Activated CD8-positive, alpha-beta T cell treated with anti-CD3 and anti-CD28 coated beads, Interleukin-2, amount 10 ng/mL, durations not matched to agents 7 days and 5 days (primary cell): ENCODE measurements around the gene TRMT5. TPM values are rescaled to one million over a fixed set of nuclear protein-coding genes. Genes with fewer than 3 reads are reported as not detected.

Source experiments
- ATAC-seq: fragments of 150-1000 bp; cut with Tn5 transposase; one replicate; pipeline ENCODE4 v1.10.0; 2021; ENCODE audit warnings: moderate library complexity
- CTCF ChIA-PET: fragments of 350-600 bp; sonication (Branson Sonifier 250); formaldehyde crosslinking; loops from one replicate; lab custom pipeline; 2021; ENCODE audit warnings: antibody characterized with exemption; lab: Charles Lee
- POLR2A ChIA-PET: fragments of 350-600 bp; sonication (Branson Sonifier 250); formaldehyde crosslinking; loops from one replicate; lab custom pipeline; 2021; ENCODE audit warnings: antibody characterized with exemption; lab: Charles Lee
- DNase-seq: peaks from one replicate; pipeline ENCODE4 v3.0.0-alpha.2; 2020
- H3K27ac Mint-ChIP-seq: one replicate; pipeline ENCODE4 v1.8.0; 2021; ENCODE audit warnings: mild to moderate bottlenecking, mixed read lengths
- H3K27me3 Mint-ChIP-seq: one replicate; pipeline ENCODE4 v1.8.0; 2021; ENCODE audit warnings: low read depth, mixed read lengths
- H3K36me3 Mint-ChIP-seq: one replicate; pipeline ENCODE4 v1.8.0; 2021; ENCODE audit warnings: low read depth, mixed read lengths
- H3K4me1 Mint-ChIP-seq: one replicate; pipeline ENCODE4 v1.8.0; 2021; ENCODE audit warnings: low read depth, mixed read lengths
- H3K4me3 Mint-ChIP-seq: one replicate; pipeline ENCODE4 v1.8.0; 2021; ENCODE audit warnings: mild to moderate bottlenecking, mixed read lengths
- H3K9me3 Mint-ChIP-seq: one replicate; pipeline ENCODE4 v1.8.0; 2022; ENCODE audit warnings: mixed read lengths; ENCODE audit not compliant: insufficient read depth
- total RNA-seq, 2 experiments: library from RNA; stranded (reverse); gene quantifications; one replicate each; pipeline ENCODE4 v1.2.3, GENCODE V29; 2021

TRMT5 gene
- total RNA-seq, 2 experiments from 2014 or later: 6.8 to 8.0 TPM

- Mint-ChIP-seq H3K27me3 (no peaks in the 10 kb centered on the region), H3K36me3 (no peaks in the 10 kb centered on the region), H3K27ac (no peak overlapping the region), H3K4me1 (no peaks in the 10 kb centered on the region), H3K4me3 (no peak overlapping the region), H3K9me3 (no peaks in the 10 kb centered on the region)
- ChIA-PET CTCF (no interaction called here), POLR2A (no interaction called here)
- no peak for ATAC-seq
- DNase-seq: no peak
Observed at GRCh38 chr14:60926002-60926401, 54.9 kb downstream of the TRMT5 start.

GRCh38 chr14:60925286-60925685 lies 55.6 kb downstream of the TRMT5 start:
- Mint-ChIP-seq H3K4me1 (no peaks in the 10 kb centered on the region), H3K36me3 (no peaks in the 10 kb centered on the region), H3K27ac (no peak overlapping the region), H3K4me3 (no peak overlapping the region), H3K27me3 (no peaks in the 10 kb centered on the region), H3K9me3 (no peaks in the 10 kb centered on the region)
- no peak for ATAC-seq
- DNase-seq: no peak
- POLR2A ChIA-PET: no interaction called here
- CTCF ChIA-PET: no interaction called here

DNA sequence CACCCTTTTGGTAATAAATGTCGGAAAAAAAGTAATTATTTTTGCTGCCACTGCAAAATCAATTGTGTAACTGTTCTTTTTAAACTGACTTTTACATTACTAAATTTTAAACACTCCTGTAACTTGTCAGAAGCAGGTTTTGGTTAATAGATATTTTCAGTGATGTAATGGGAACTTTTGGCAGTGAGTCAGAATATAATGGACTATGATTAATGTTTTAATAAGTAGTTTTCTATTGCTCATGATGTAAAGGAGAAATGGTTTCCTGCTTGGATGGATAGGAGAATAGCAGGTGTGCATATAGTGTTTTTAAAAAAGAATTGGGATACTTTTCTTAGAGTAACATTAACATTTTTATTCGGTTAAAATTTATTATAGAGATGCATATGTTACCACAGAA lies 58.8 kb downstream of the TRMT5 start:
- Mint-ChIP-seq H3K27me3 (no peaks in the 10 kb centered on the region), H3K36me3 (peaks cover 2% of the 10 kb centered on the region), H3K9me3 (no peaks in the 10 kb centered on the region), H3K27ac (no peak overlapping the region), H3K4me3 (no peak overlapping the region), H3K4me1 (no peaks in the 10 kb centered on the region)
- no peak for ATAC-seq
- POLR2A ChIA-PET: no interaction called here
- DNase-seq: no peak
- CTCF ChIA-PET: no interaction called here

Other genes starting within 250 kb of the TRMT5 start
- 10 to 100 TPM; 36.0 to 44.9 TPM for gene MNAT1, start 246.3 kb downstream of the TRMT5 start, total RNA-seq
- gene SLC38A6, start 166 bp upstream of the TRMT5 start, total RNA-seq: 1 to 10 TPM; 5.9 to 8.2 TPM